GM18511 (cell line): ENCODE data around the gene SALL1.

Experiments
- ATAC-seq: cut with Tn5 transposase; IDR thresholded peaks from one replicate; pipeline ENCODE4 v1.9.1; 2021; ENCODE audit warnings: mild to moderate bottlenecking, moderate library complexity; ENCODE audit not compliant: unreplicated experiment

Gene SALL1

GRCh38 chr16:51114382-51114781 lies 36.7 kb downstream of the SALL1 start:
- no peak for ATAC-seq

- peak; percentile 72 for ATAC-seq
These were observed 37.6 kb downstream of the SALL1 start for GRCh38 chr16:51113236-51114125.

- ATAC-seq = no peak
These were observed 38.7 kb downstream of the SALL1 start for GRCh38 chr16:51112323-51112722.

- no peak for ATAC-seq
These were observed 39.3 kb downstream of the SALL1 start for GRCh38 chr16:51111759-51112158.

- no peak for ATAC-seq
These were observed 40.3 kb downstream of the SALL1 start for GRCh38 chr16:51110700-51111157.

- no peak for ATAC-seq
These were observed 41.9 kb downstream of the SALL1 start for GRCh38 chr16:51109173-51109572.

- ATAC-seq = no peak
These were observed 43.3 kb downstream of the SALL1 start for GRCh38 chr16:51107742-51108141.

- ATAC-seq = no peak
These were observed 44.5 kb downstream of the SALL1 start for GRCh38 chr16:51106535-51106934.

- ATAC-seq = no peak
These were observed 47.5 kb downstream of the SALL1 start for GRCh38 chr16:51103590-51103989.

- ATAC-seq = no peak
These were observed 53.3 kb downstream of the SALL1 start for GRCh38 chr16:51097729-51098128.

GRCh38 chr16:51095890-51096626 lies 55.0 kb downstream of the SALL1 start:
- no peak for ATAC-seq

GRCh38 chr16:51095084-51095881 lies 55.8 kb downstream of the SALL1 start:
- no peak for ATAC-seq

- ATAC-seq = no peak
These were observed 57.3 kb downstream of the SALL1 start for GRCh38 chr16:51093726-51094280.
